Measurements from ENCODE around the gene ZFPM1. TPM values are rescaled to one million over a fixed set of nuclear protein-coding genes. Genes with fewer than 3 reads are reported as not detected.

Gene ZFPM1
- total RNA-seq, 1 experiment from 2014 or later, result 24.1 TPM

DNA sequence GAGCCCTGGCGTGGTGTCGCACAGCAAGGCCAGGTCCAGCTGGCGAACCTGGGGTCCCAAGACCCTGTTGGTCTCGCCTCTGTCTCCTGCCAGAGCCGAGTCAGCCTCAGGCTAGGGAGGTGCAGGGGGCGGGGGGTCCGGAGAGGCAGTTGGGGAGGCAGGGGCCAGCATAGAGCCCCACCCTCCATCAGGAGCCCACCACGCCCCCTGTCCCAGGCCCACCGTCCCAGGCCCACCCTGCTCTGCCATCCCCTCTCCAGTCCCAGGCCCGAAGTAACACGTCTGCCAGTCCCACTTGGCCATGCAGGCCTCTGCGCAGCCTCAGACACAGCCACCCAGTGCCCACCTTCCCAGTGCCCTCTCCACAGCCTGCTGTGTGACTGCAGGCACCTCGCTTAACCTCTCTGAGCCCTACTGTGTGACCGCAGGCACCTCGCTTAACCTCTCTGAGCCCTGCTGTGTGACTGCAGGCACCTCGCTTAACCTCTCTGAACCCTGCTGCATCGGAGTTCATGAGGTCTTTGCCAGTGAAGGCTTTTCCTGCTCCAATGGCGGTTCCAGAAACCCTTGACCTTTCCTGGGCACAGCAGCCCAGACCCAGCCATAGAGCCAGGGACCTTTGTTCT lies 41.0 kb upstream of the ZFPM1 start:
- Mint-ChIP-seq H3K9me3 (ENCODE audit: unreplicated experiment) (no peaks in the 10 kb centered on the region), H3K4me1 (ENCODE audit: low read depth, unreplicated experiment) (no peaks in the 10 kb centered on the region), H3K4me3 (ENCODE audit: unreplicated experiment) (no peak overlapping the region), H3K27me3 (ENCODE audit: insufficient read depth, unreplicated experiment) (no peaks in the 10 kb centered on the region), H3K36me3 (ENCODE audit: insufficient read depth, unreplicated experiment) (no peaks in the 10 kb centered on the region), H3K27ac (ENCODE audit: unreplicated experiment) (no peak overlapping the region)
- Histone ChIP-seq H3K4me1 (no peaks in the 10 kb centered on the region), H3K27me3 (replicated peaks; ENCODE audit: control insufficient read depth, insufficient read depth, low read length) (no peaks in the 10 kb centered on the region), H3K9me3 (no peaks in the 10 kb centered on the region), H3K36me3 (ENCODE audit: control insufficient read depth, insufficient read depth, low read length) (no peaks in the 10 kb centered on the region), H3K4me3 (ENCODE audit: low read depth, low read length) (no peak overlapping the region)
- BruUV-seq (replicated peaks), result no TSS peak
- POLR2A ChIA-PET, result no interaction called here
- TF ChIP-seq, protein P1, sequence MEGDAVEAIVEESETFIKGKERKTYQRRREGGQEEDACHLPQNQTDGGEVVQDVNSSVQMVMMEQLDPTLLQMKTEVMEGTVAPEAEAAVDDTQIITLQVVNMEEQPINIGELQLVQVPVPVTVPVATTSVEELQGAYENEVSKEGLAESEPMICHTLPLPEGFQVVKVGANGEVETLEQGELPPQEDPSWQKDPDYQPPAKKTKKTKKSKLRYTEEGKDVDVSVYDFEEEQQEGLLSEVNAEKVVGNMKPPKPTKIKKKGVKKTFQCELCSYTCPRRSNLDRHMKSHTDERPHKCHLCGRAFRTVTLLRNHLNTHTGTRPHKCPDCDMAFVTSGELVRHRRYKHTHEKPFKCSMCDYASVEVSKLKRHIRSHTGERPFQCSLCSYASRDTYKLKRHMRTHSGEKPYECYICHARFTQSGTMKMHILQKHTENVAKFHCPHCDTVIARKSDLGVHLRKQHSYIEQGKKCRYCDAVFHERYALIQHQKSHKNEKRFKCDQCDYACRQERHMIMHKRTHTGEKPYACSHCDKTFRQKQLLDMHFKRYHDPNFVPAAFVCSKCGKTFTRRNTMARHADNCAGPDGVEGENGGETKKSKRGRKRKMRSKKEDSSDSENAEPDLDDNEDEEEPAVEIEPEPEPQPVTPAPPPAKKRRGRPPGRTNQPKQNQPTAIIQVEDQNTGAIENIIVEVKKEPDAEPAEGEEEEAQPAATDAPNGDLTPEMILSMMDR (IDR thresholded peaks at IDR 0.05; ENCODE audit: insufficient read depth in 1 of 2, low read depth in 1 of 2, low read length in 1 of 2, severe bottlenecking in 1 of 2, unreplicated experiment in 1 of 2), result no peak
- CTCF ChIA-PET, result no interaction called here
- intact Hi-C loops (cut with micrococcal nuclease; ENCODE audit: unreplicated experiment), result no loop called here
- DNase-seq, result no peak

DNA sequence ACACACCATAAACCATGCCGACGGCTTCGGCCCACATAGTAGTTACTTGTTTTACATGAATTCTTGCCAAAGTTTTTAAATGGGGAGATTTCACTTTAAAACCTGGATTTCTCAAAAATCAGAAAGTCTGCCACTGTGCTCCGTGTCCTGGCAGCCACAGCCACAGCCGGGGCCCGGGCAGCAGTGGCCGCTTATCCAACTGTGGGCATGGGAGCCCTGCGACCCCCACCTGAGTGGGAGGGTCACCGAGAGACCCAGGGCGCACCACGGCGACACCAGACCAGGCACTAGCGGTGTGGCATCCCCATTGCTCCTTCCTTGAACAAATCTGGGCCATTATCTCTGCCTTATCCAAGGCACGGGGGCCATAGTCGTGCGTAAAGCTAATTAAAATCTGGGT lies 40.3 kb upstream of the ZFPM1 start:
- Histone ChIP-seq H3K4me1 (no peaks in the 10 kb centered on the region), H3K9me3 (no peaks in the 10 kb centered on the region), H3K4me3 (ENCODE audit: low read depth, low read length) (no peak overlapping the region), H3K36me3 (ENCODE audit: control insufficient read depth, insufficient read depth, low read length) (no peaks in the 10 kb centered on the region), H3K27me3 (replicated peaks; ENCODE audit: control insufficient read depth, insufficient read depth, low read length) (no peaks in the 10 kb centered on the region)
- TF ChIP-seq, protein P1 (IDR thresholded peaks at IDR 0.05; ENCODE audit: insufficient read depth in 1 of 2, low read depth in 1 of 2, low read length in 1 of 2, severe bottlenecking in 1 of 2, unreplicated experiment in 1 of 2), result no peak
- Mint-ChIP-seq H3K27me3 (ENCODE audit: insufficient read depth, unreplicated experiment) (no peaks in the 10 kb centered on the region), H3K27ac (ENCODE audit: unreplicated experiment) (no peak overlapping the region), H3K4me3 (ENCODE audit: unreplicated experiment) (no peak overlapping the region), H3K9me3 (ENCODE audit: unreplicated experiment) (no peaks in the 10 kb centered on the region), H3K36me3 (ENCODE audit: insufficient read depth, unreplicated experiment) (no peaks in the 10 kb centered on the region), H3K4me1 (ENCODE audit: low read depth, unreplicated experiment) (no peaks in the 10 kb centered on the region)
- BruUV-seq (replicated peaks), result no TSS peak
- POLR2A ChIA-PET, result no interaction called here
- no peak for DNase-seq
- intact Hi-C loops (cut with micrococcal nuclease; ENCODE audit: unreplicated experiment), result no loop called here
- CTCF ChIA-PET, result no interaction called here

DNA sequence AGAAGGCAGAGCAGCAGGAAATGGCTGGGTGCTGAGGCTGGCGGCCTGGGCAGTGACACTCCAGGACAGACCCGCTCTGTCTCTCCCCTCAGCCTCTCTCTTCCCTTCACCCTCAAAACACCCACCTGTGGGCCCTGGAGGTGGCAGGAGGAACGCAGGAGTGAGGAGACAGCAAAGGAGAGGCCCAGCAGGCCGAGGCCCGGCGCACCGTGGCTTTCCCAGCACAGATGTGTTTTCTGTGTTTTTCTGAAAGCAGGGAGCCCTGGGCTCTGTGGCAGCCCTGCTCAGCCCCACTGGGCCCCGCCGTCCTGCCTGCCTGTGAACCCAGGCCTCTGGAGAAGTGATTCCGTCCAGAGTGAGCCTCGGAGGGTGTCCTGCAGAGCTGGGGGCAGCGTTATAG lies 39.8 kb upstream of the ZFPM1 start:
- DNase-seq, result no peak
- Histone ChIP-seq H3K4me1 (no peaks in the 10 kb centered on the region), H3K4me3 (ENCODE audit: low read depth, low read length) (no peak overlapping the region), H3K27me3 (replicated peaks; ENCODE audit: control insufficient read depth, insufficient read depth, low read length) (no peaks in the 10 kb centered on the region), H3K36me3 (ENCODE audit: control insufficient read depth, insufficient read depth, low read length) (no peaks in the 10 kb centered on the region), H3K9me3 (no peaks in the 10 kb centered on the region)
- POLR2A ChIA-PET, result no interaction called here
- H3K27me3 Mint-ChIP-seq (ENCODE audit: insufficient read depth, unreplicated experiment), result no peaks in the 10 kb centered on the region
- no peaks in the 10 kb centered on the region for H3K4me1 Mint-ChIP-seq (ENCODE audit: low read depth, unreplicated experiment)
- no peaks in the 10 kb centered on the region for H3K36me3 Mint-ChIP-seq (ENCODE audit: insufficient read depth, unreplicated experiment)
- H3K9me3 Mint-ChIP-seq (ENCODE audit: unreplicated experiment), result no peaks in the 10 kb centered on the region
- CTCF ChIA-PET, result no interaction called here
- intact Hi-C loops (cut with micrococcal nuclease; ENCODE audit: unreplicated experiment), result no loop called here
- no peak overlapping the region for H3K27ac Mint-ChIP-seq (ENCODE audit: unreplicated experiment)
- H3K4me3 Mint-ChIP-seq (ENCODE audit: unreplicated experiment), result no peak overlapping the region
- BruUV-seq (replicated peaks), result no TSS peak
- TF ChIP-seq, protein P1 (IDR thresholded peaks at IDR 0.05; ENCODE audit: insufficient read depth in 1 of 2, low read depth in 1 of 2, low read length in 1 of 2, severe bottlenecking in 1 of 2, unreplicated experiment in 1 of 2), result no peak

Data from Caco-2 (cell line).